GM19395 (cell line): ENCODE data around the gene MAN1C1.

Source experiments
- ATAC-seq: cut with Tn5 transposase; IDR thresholded peaks from one replicate; pipeline ENCODE4 v1.9.1; 2021; ENCODE audit warnings: mild to moderate bottlenecking, moderate library complexity; ENCODE audit not compliant: unreplicated experiment

The MAN1C1 gene

GRCh38 chr1:25675729-25676476, 59.3 kb downstream of the MAN1C1 start:
- peak; percentile 96 for ATAC-seq

GRCh38 chr1:25676488-25676887, 59.9 kb downstream of the MAN1C1 start:
- no peak for ATAC-seq

GRCh38 chr1:25677193-25677773, 60.7 kb downstream of the MAN1C1 start:
- no peak for ATAC-seq

DNA sequence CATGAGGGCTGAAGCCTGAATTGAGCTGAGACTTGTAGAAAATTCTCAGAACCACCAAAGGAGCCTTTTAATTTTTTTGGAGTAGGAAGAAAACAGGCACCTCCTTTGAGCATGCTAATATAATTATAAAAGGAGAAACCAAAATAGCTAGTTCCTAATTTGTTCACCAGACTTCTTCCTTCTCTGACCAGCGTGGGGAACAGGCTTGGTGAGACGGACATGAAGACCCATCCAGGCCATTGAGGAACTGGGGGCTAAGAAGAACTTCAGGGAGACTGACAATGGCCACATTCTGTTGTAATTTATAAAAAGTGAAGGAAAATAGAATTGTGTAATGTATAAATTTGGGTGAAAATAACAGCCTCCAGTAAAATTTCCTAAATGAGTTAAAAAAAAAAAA, 62.6 kb downstream of the MAN1C1 start:
- no peak for ATAC-seq

DNA sequence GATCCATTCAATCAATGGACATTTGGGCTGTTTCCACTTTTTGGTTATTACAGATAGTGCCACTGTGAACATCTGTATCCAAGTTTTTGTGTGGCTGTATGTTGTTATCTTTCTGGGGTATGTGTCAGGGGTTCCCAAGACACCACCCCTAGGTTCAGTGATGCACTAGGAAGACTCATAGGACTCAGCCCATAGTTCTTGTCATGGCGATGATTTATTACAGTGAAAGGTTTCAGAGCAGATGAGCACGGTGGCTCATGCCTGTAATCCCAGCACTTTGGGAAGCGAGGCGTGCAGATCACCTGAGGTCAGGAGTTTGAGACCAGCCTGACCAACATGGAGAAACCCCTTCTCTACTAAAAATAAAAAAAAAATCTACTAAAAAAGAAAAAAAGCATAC, 64.1 kb downstream of the MAN1C1 start:
- no peak for ATAC-seq

- no peak for ATAC-seq
Measured at GRCh38 chr1:25682059-25682601, 65.5 kb downstream of the MAN1C1 start.

DNA sequence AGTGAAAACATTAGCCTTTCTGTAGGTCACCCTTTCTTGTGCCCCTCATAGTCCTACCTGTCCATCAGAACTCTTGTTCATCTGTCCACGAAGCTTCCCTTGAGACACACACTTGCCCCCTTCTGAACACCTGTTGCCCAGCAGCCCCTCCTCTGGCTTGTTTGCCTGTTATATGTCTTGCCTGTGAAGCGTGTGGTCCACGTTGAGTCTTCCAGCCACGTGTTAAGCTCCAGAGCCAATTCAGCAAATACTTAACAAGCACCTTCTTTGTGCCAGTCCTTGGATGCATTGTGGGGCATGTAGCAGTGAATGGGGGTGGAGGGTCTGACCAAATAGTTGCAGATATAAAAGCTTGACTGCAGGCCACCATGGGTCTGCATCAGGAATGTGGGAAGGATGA, 66.6 kb downstream of the MAN1C1 start:
- ATAC-seq = no peak

DNA sequence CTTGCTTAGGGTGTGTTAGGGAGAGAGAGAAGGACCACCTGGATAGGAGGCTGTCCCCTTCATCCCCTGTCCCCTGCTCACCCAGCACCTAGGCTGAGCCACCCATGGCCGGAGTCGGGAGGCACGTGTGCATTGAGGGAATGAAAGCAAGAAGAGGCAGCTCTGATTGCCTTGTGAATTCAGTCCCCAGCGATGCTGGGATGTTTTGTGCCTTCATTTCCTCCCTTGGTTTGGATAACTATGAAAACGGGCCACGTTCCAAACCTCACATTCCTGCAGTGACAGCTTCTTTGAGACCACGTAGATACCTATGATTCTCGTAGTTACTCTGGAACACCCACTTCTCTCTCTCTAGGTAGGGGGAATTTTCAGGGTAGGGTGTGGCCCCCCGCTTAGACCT, 67.1 kb downstream of the MAN1C1 start:
- ATAC-seq = no peak

GRCh38 chr1:25684216-25684965, 67.8 kb downstream of the MAN1C1 start:
- no peak for ATAC-seq

DNA sequence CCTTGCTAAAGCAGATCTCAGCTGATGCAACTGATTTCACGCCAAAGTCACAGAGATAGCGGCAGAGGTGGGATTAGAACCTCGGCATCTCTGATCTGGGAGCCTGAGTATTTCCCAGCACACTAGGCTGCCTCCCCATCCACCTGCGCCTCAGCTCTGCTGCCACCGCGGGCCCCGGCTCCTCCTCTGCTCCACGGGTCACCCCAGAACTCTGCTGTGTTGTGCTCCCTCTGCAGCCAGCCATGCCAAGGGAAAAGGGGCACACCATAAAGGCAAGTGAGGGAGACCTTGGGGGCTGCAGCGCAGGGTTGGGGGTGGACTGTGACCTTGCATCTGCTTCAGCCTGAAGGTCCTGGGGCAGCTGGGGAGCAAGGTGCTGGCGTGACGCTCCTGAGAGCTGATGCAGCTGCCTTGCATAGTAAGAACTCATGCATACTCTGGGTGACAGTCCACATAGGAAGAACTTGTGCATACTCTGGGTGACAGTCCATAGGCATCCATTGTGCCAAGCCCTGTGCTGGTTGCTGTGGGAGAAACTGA, 68.7 kb downstream of the MAN1C1 start:
- no peak for ATAC-seq

DNA sequence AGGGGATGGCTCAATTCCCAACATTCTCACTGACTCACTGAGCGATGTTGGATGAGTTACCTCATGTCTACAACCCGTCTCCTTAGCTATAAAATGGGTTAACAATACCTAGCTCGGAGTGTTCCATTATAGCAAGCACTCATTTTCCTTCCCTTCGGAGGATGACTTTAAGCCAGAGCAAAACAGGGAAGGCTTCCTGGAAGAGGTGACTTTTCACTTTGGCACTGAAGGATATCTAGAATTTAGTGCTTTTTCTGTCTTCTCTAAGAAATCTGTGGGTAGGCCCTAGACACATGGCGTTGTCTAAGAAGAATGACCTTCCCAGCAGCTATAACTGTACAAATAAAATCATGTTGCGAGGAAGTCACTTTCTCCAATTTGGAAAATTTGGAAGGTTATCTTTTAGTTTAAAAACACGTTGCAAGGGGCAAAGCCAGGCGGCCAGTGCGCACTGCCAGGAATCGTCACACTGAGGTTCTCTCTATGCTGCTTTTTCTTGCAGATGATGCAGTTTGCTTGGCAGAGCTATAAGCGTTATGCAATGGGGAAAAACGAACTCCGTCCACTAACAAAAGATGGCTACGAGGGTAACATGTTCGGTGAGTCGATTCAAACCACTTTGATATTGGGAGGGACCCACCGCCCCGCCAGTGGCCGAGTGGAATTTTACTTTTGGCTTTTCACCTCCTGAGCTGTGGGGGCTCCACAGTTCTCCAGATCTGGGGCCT, 69.5 kb downstream of the MAN1C1 start:
- ATAC-seq = no peak

GRCh38 chr1:25687221-25688017, 70.8 kb downstream of the MAN1C1 start:
- ATAC-seq = no peak

- no peak for ATAC-seq
Measured at GRCh38 chr1:25688390-25689119, 72.0 kb downstream of the MAN1C1 start.

GRCh38 chr1:25689686-25690381, 73.2 kb downstream of the MAN1C1 start:
- no peak for ATAC-seq

- no peak for ATAC-seq
Measured at GRCh38 chr1:25690396-25690956, 73.9 kb downstream of the MAN1C1 start.

- ATAC-seq = no peak
Measured at GRCh38 chr1:25691211-25691610, 74.6 kb downstream of the MAN1C1 start.

DNA sequence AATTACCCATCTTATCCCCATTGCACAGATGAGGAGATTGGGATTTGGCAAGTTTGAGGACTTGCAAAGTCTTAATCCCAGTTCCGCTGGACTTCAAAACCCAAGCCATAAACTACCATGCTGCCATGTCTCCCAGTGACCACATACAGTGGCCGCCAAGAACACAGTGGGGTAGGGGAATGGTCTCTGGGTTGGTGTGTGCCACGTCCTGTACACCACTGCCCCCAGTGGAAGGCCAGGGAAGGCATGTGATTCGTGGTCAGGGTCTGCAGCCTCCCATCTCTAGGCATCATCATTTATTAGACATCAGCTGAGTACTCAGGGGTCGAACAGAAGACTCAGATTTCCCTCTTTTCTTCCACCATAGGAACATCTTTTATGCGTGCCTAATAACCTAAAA, 76.0 kb downstream of the MAN1C1 start:
- no peak for ATAC-seq
